22Rv1 (cell line): ENCODE data around the gene ENTPD8.

ENCODE experiments used
- ZFX ChIP-seq: fragments of 450-650 bp; IDR thresholded peaks from 2 replicates; pipeline ENCODE4 v1.6.1; 2017; ENCODE audit warnings: antibody characterized with exemption, borderline replicate concordance
- TF ChIP-seq, protein P1 (sequence below): fragments of 450-650 bp; IDR thresholded peaks from 2 replicates; pipeline ENCODE4 v1.5.1; 2017; ENCODE audit warnings: mild to moderate bottlenecking

DNA sequence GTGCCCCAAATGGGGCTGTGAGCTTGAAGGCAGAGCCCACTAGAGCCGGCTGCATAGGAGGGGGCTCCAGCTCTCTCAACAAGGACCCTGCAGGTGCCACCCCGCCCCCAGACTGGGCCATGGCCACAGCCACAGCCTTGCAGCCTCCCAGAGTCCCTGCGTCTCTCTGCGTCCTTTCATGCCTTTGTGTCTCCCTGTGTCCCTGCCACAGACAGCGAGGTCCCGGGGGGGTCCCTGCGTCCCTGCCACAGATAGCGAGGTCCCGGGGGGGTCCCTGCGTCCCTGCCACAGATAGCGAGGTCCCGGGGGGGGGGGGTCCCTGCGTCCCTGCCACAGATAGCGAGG, 11.6 kb downstream of the ENTPD8 start:
- TF ChIP-seq, protein P1, sequence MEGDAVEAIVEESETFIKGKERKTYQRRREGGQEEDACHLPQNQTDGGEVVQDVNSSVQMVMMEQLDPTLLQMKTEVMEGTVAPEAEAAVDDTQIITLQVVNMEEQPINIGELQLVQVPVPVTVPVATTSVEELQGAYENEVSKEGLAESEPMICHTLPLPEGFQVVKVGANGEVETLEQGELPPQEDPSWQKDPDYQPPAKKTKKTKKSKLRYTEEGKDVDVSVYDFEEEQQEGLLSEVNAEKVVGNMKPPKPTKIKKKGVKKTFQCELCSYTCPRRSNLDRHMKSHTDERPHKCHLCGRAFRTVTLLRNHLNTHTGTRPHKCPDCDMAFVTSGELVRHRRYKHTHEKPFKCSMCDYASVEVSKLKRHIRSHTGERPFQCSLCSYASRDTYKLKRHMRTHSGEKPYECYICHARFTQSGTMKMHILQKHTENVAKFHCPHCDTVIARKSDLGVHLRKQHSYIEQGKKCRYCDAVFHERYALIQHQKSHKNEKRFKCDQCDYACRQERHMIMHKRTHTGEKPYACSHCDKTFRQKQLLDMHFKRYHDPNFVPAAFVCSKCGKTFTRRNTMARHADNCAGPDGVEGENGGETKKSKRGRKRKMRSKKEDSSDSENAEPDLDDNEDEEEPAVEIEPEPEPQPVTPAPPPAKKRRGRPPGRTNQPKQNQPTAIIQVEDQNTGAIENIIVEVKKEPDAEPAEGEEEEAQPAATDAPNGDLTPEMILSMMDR, result no peak
- TF ChIP-seq ZFX, result no peak
